ENCODE results near the gene EMILIN3.

- TF ChIP-seq SMC3 (IDR thresholded peaks at IDR 0.05), result no peak
- TF ChIP-seq, protein P1, sequence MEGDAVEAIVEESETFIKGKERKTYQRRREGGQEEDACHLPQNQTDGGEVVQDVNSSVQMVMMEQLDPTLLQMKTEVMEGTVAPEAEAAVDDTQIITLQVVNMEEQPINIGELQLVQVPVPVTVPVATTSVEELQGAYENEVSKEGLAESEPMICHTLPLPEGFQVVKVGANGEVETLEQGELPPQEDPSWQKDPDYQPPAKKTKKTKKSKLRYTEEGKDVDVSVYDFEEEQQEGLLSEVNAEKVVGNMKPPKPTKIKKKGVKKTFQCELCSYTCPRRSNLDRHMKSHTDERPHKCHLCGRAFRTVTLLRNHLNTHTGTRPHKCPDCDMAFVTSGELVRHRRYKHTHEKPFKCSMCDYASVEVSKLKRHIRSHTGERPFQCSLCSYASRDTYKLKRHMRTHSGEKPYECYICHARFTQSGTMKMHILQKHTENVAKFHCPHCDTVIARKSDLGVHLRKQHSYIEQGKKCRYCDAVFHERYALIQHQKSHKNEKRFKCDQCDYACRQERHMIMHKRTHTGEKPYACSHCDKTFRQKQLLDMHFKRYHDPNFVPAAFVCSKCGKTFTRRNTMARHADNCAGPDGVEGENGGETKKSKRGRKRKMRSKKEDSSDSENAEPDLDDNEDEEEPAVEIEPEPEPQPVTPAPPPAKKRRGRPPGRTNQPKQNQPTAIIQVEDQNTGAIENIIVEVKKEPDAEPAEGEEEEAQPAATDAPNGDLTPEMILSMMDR (IDR thresholded peaks at IDR 0.05), result no peak
- TF ChIP-seq MAX (IDR thresholded peaks at IDR 0.05), result no peak
- TF ChIP-seq POLR2AphosphoS2 (conservative IDR thresholded peaks at IDR 0.05; ENCODE audit: low read length), result no peak
- no peak for TF ChIP-seq EP300 (IDR thresholded peaks at IDR 0.05)
- no peak for TF ChIP-seq RNF2 (IDR thresholded peaks at IDR 0.05; ENCODE audit: borderline replicate concordance, low read depth)
- TF ChIP-seq, protein P2, sequence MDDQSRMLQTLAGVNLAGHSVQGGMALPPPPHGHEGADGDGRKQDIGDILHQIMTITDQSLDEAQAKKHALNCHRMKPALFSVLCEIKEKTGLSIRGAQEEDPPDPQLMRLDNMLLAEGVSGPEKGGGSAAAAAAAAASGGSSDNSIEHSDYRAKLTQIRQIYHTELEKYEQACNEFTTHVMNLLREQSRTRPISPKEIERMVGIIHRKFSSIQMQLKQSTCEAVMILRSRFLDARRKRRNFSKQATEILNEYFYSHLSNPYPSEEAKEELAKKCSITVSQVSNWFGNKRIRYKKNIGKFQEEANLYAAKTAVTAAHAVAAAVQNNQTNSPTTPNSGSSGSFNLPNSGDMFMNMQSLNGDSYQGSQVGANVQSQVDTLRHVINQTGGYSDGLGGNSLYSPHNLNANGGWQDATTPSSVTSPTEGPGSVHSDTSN (IDR thresholded peaks at IDR 0.05), result no peak
- TF ChIP-seq RAD21 (conservative IDR thresholded peaks at IDR 0.05 in 1 of 2, IDR thresholded peaks at IDR 0.05 in 1 of 2), result no peak
- TF ChIP-seq GATA3 (IDR thresholded peaks at IDR 0.05; ENCODE audit: borderline replicate concordance), result no peak
- TF ChIP-seq RFX5 (IDR thresholded peaks at IDR 0.05), result no peak
Measured at GRCh38 chr20:41360831-41361756, 5.5 kb downstream of the EMILIN3 start.
